Mononuclear cell (primary cell): ENCODE measurements around the gene ITGA3. TPM values are rescaled to one million over a fixed set of nuclear protein-coding genes. Genes with fewer than 3 reads are reported as not detected.

Source experiments
- H3K27me3 ChIP-seq: 2 replicates; pipeline ENCODE4 v1.6.0; 2011; ENCODE audit warnings: low read length, control low read depth; ENCODE audit not compliant: insufficient read depth
- H3K4me1 ChIP-seq: 2 replicates; pipeline ENCODE4 v1.5.1; 2011; ENCODE audit warnings: mild to moderate bottlenecking, low read length, control low read depth; ENCODE audit not compliant: insufficient read depth
- H3K4me3 ChIP-seq: 2 replicates; pipeline ENCODE4 v1.5.1; 2011; ENCODE audit warnings: mild to moderate bottlenecking, low read length, moderate library complexity
- H3K9me3 ChIP-seq: 2 replicates; pipeline ENCODE4 v1.5.1; 2011; ENCODE audit warnings: low read depth, mild to moderate bottlenecking, control low read depth, low read length
- total RNA-seq: library from RNA; depleted of rRNA; stranded (reverse); fragments of >200 nt; gene quantifications from one replicate; pipeline ENCODE4 v1.2.3, GENCODE V29; 2012

ITGA3 gene
- total RNA-seq, 1 donor: 1.7 TPM

GRCh38 chr17:50066995-50067394 is 11.1 kb downstream of the ITGA3 start:
- Histone ChIP-seq H3K27me3 (no peaks in the 10 kb centered on the region), H3K9me3 (no peaks in the 10 kb centered on the region), H3K4me1 (no peaks in the 10 kb centered on the region), H3K4me3 (no peak overlapping the region)

- Histone ChIP-seq H3K4me3 (no peak overlapping the region), H3K9me3 (no peaks in the 10 kb centered on the region), H3K4me1 (no peaks in the 10 kb centered on the region)
Measured at GRCh38 chr17:50067996-50068395, 12.1 kb downstream of the ITGA3 start.

GRCh38 chr17:50070908-50071680 is 15.2 kb downstream of the ITGA3 start:
- no peak overlapping the region for H3K4me3 ChIP-seq
- no peaks in the 10 kb centered on the region for H3K9me3 ChIP-seq
- no peaks in the 10 kb centered on the region for H3K27me3 ChIP-seq
- no peaks in the 10 kb centered on the region for H3K4me1 ChIP-seq

More at GRCh38 chr17:50067996-50068395, 12.1 kb downstream of the ITGA3 start:
- no peaks in the 10 kb centered on the region for H3K27me3 ChIP-seq

GRCh38 chr17:50071692-50072091 is 15.8 kb downstream of the ITGA3 start:
- H3K9me3 ChIP-seq: no peaks in the 10 kb centered on the region
- no peak overlapping the region for H3K4me3 ChIP-seq
- no peaks in the 10 kb centered on the region for H3K27me3 ChIP-seq
- H3K4me1 ChIP-seq: no peaks in the 10 kb centered on the region

- no peaks in the 10 kb centered on the region for H3K9me3 ChIP-seq
- no peak overlapping the region for H3K4me3 ChIP-seq
- no peaks in the 10 kb centered on the region for H3K4me1 ChIP-seq
- H3K27me3 ChIP-seq: no peaks in the 10 kb centered on the region
Measured at GRCh38 chr17:50072130-50072529, 16.2 kb downstream of the ITGA3 start.

- H3K27me3 ChIP-seq: no peaks in the 10 kb centered on the region
- H3K4me3 ChIP-seq: no peak overlapping the region
- H3K9me3 ChIP-seq: no peaks in the 10 kb centered on the region
- no peaks in the 10 kb centered on the region for H3K4me1 ChIP-seq
Measured at GRCh38 chr17:50072925-50073324, 17.0 kb downstream of the ITGA3 start.

- no peak overlapping the region for H3K4me3 ChIP-seq
- no peaks in the 10 kb centered on the region for H3K4me1 ChIP-seq
Measured at GRCh38 chr17:50074227-50074626, 18.3 kb downstream of the ITGA3 start.

GRCh38 chr17:50075446-50076032 is 19.6 kb downstream of the ITGA3 start:
- no peak overlapping the region for H3K4me3 ChIP-seq
- H3K9me3 ChIP-seq: no peaks in the 10 kb centered on the region
- H3K4me1 ChIP-seq: no peaks in the 10 kb centered on the region
- H3K27me3 ChIP-seq: no peaks in the 10 kb centered on the region

More at GRCh38 chr17:50074227-50074626, 18.3 kb downstream of the ITGA3 start:
- no peaks in the 10 kb centered on the region for H3K9me3 ChIP-seq
- H3K27me3 ChIP-seq: no peaks in the 10 kb centered on the region

GRCh38 chr17:50076221-50076590 is 20.3 kb downstream of the ITGA3 start:
- Histone ChIP-seq H3K27me3 (no peaks in the 10 kb centered on the region), H3K9me3 (no peaks in the 10 kb centered on the region), H3K4me3 (no peak overlapping the region), H3K4me1 (no peaks in the 10 kb centered on the region)

- Histone ChIP-seq H3K4me3 (no peak overlapping the region), H3K4me1 (no peaks in the 10 kb centered on the region), H3K27me3 (no peaks in the 10 kb centered on the region), H3K9me3 (no peaks in the 10 kb centered on the region)
Measured at GRCh38 chr17:50076591-50077235, 20.8 kb downstream of the ITGA3 start.

- Histone ChIP-seq H3K4me1 (no peaks in the 10 kb centered on the region), H3K4me3 (no peak overlapping the region), H3K27me3 (no peaks in the 10 kb centered on the region), H3K9me3 (no peaks in the 10 kb centered on the region)
Measured at GRCh38 chr17:50078430-50078829, 22.5 kb downstream of the ITGA3 start.

- H3K9me3 ChIP-seq: no peaks in the 10 kb centered on the region
- no peak overlapping the region for H3K4me3 ChIP-seq
- no peaks in the 10 kb centered on the region for H3K27me3 ChIP-seq
- no peaks in the 10 kb centered on the region for H3K4me1 ChIP-seq
Measured at GRCh38 chr17:50079334-50080095, 23.6 kb downstream of the ITGA3 start.

GRCh38 chr17:50080096-50080480 is 24.2 kb downstream of the ITGA3 start:
- no peaks in the 10 kb centered on the region for H3K9me3 ChIP-seq
- H3K4me3 ChIP-seq: no peak overlapping the region
- no peaks in the 10 kb centered on the region for H3K27me3 ChIP-seq
- no peaks in the 10 kb centered on the region for H3K4me1 ChIP-seq

- no peaks in the 10 kb centered on the region for H3K9me3 ChIP-seq
- no peak overlapping the region for H3K4me3 ChIP-seq
- no peaks in the 10 kb centered on the region for H3K27me3 ChIP-seq
- H3K4me1 ChIP-seq: no peaks in the 10 kb centered on the region
Measured at GRCh38 chr17:50080827-50081226, 24.9 kb downstream of the ITGA3 start.

GRCh38 chr17:50081757-50082156 is 25.8 kb downstream of the ITGA3 start:
- H3K4me1 ChIP-seq: no peaks in the 10 kb centered on the region
- H3K9me3 ChIP-seq: no peaks in the 10 kb centered on the region
- H3K27me3 ChIP-seq: no peaks in the 10 kb centered on the region
- no peak overlapping the region for H3K4me3 ChIP-seq
